GM23338 (cell line): ENCODE measurements around the gene DNAH8. TPM values are rescaled to one million over a fixed set of nuclear protein-coding genes. Genes with fewer than 3 reads are reported as not detected.

Experiments used
- ATAC-seq: fragments of 200-7000 bp; cut with Tn5 transposase; 3 replicates; pipeline ENCODE4 v1.9.1; 2020
- DNase-seq: peaks from one replicate; pipeline ENCODE4 v3.0.0-alpha.2; 2015; ENCODE audit warnings: low spot score
- H2AFZ ChIP-seq: fragments of 200-600 bp; sonication (generic); 2 replicates; pipeline ENCODE4 v1.8.0; 2016; ENCODE audit warnings: antibody characterized with exemption, mild to moderate bottlenecking, moderate library complexity
- H3F3A ChIP-seq: fragments of 200-600 bp; sonication (generic); replicated peaks from 2 replicates; pipeline ENCODE4 v1.8.0; 2017; ENCODE audit warnings: antibody characterized with exemption, mixed run types, low read depth
- H3K27ac ChIP-seq: fragments of 200-600 bp; sonication (generic); 2 replicates; pipeline ENCODE4 v1.6.1; 2016; ENCODE audit warnings: low read depth
- H3K27me3 ChIP-seq: fragments of 200-600 bp; sonication (generic); 2 replicates; pipeline ENCODE4 v1.8.0; 2016; ENCODE audit warnings: mild to moderate bottlenecking, mixed run types, moderate library complexity; ENCODE audit not compliant: insufficient read depth
- H3K36me3 ChIP-seq: fragments of 200-600 bp; sonication (generic); 2 replicates; pipeline ENCODE4 v1.8.0; 2016; ENCODE audit warnings: mild to moderate bottlenecking; ENCODE audit not compliant: insufficient read depth
- H3K4me1 ChIP-seq: fragments of 200-600 bp; sonication (generic); 2 replicates; pipeline ENCODE4 v1.8.0; 2016; ENCODE audit warnings: mild to moderate bottlenecking, moderate library complexity; ENCODE audit not compliant: insufficient read depth
- H3K4me2 ChIP-seq: fragments of 200-600 bp; sonication (generic); 2 replicates; pipeline ENCODE4 v1.7.1; 2017; ENCODE audit warnings: mixed run types
- H3K4me3 ChIP-seq: fragments of 200-600 bp; sonication (generic); 2 replicates; pipeline ENCODE4 v1.6.1; 2016; ENCODE audit warnings: mixed run types
- H3K79me2 ChIP-seq: fragments of 200-600 bp; sonication (generic); replicated peaks from 2 replicates; pipeline ENCODE4 v1.8.0; 2017; ENCODE audit warnings: mild to moderate bottlenecking; ENCODE audit not compliant: insufficient read depth
- H3K9me2 ChIP-seq: fragments of 200-600 bp; sonication (generic); 2 replicates; pipeline ENCODE4 v1.8.0; 2017; ENCODE audit not compliant: insufficient read depth
- H4K20me1 ChIP-seq: fragments of 200-600 bp; sonication (generic); replicated peaks from 2 replicates; pipeline ENCODE4 v1.8.0; 2017; ENCODE audit warnings: mild to moderate bottlenecking; ENCODE audit not compliant: insufficient read depth
- H3K27ac Mint-ChIP-seq: 2 replicates; pipeline ENCODE4 v1.8.0; 2020; ENCODE audit warnings: inconsistent platforms, mild to moderate bottlenecking, moderate library complexity, mixed read lengths
- H3K27me3 Mint-ChIP-seq: 3 replicates; pipeline ENCODE4 v1.8.0; 2022; ENCODE audit warnings: low read depth, mild to moderate bottlenecking, moderate library complexity, mixed read lengths, inconsistent platforms; ENCODE audit not compliant: insufficient read depth, poor library complexity
- H3K36me3 Mint-ChIP-seq: 3 replicates; pipeline ENCODE4 v1.8.0; 2021; ENCODE audit warnings: low read depth, mild to moderate bottlenecking, inconsistent platforms, moderate library complexity, mixed read lengths
- H3K4me1 Mint-ChIP-seq: 3 replicates; pipeline ENCODE4 v1.8.0; 2020; ENCODE audit warnings: mild to moderate bottlenecking, inconsistent platforms, mixed read lengths
- H3K4me3 Mint-ChIP-seq: 3 replicates; pipeline ENCODE4 v1.8.0; 2021; ENCODE audit warnings: moderate library complexity, mild to moderate bottlenecking, inconsistent platforms, mixed read lengths
- H3K9me3 Mint-ChIP-seq: 3 replicates; pipeline ENCODE4 v1.8.0; 2020; ENCODE audit warnings: moderate library complexity, mild to moderate bottlenecking, inconsistent platforms, mixed read lengths
- CREB1 ChIP-seq: fragments of 250-450 bp; sonication (Bioruptor Pico); IDR thresholded peaks from 2 replicates; pipeline ENCODE4 v1.5.0; 2020; ENCODE audit warnings: low read depth, mild to moderate bottlenecking, moderate library complexity
- EZH2 ChIP-seq: fragments of 200-600 bp; sonication (generic); IDR thresholded peaks from one replicate; pipeline ENCODE4 v1.8.0; 2017; ENCODE audit warnings: antibody characterized with exemption, mild to moderate bottlenecking, low read depth; ENCODE audit not compliant: unreplicated experiment
- EZH2phosphoT487 ChIP-seq: fragments of 200-600 bp; sonication (generic); IDR thresholded peaks from one replicate; pipeline ENCODE4 v1.8.1; 2018; ENCODE audit warnings: antibody characterized with exemption; ENCODE audit not compliant: unreplicated experiment
- JUNB ChIP-seq: IDR thresholded peaks from one replicate; pipeline ENCODE4 v1.6.1; 2016; ENCODE audit warnings: antibody characterized with exemption; ENCODE audit not compliant: unreplicated experiment
- NANOG ChIP-seq: IDR thresholded peaks from 2 replicates; pipeline ENCODE4 v1.6.1; 2016; ENCODE audit warnings: antibody characterized with exemption, borderline replicate concordance
- POLR2AphosphoS5 ChIP-seq: IDR thresholded peaks from 2 replicates; pipeline ENCODE4 v1.6.1; 2016; ENCODE audit warnings: antibody characterized with exemption, low read depth
- ZNF114 ChIP-seq: fragments of 250-450 bp; sonication (Bioruptor Pico); IDR thresholded peaks from 2 replicates; pipeline ENCODE4 v1.5.0; 2020; ENCODE audit warnings: mild to moderate bottlenecking, moderate library complexity
- polyA plus RNA-seq: library from polyadenylated mRNA; unstranded; fragments of >200 nt; fragmentation: Nextera tagmentation; extraction: Ambion mirVana; gene quantifications from 2 replicates; pipeline ENCODE4 v1.2.1, GENCODE V29; 2016
- total RNA-seq: library from RNA; depleted of rRNA; stranded (reverse); fragments of >200 nt; shearing (Covaris generic); gene quantifications from 2 replicates; pipeline ENCODE4 v1.2.3, GENCODE V29; 2014
- TF ChIP-seq, protein P1 (sequence below): IDR thresholded peaks from one replicate; pipeline ENCODE4 v1.6.1; 2018; ENCODE audit warnings: antibody characterized with exemption; ENCODE audit not compliant: unreplicated experiment
- TF ChIP-seq, protein P2 (sequence below): IDR thresholded peaks from 2 replicates; pipeline ENCODE4 v1.6.1; 2016; ENCODE audit warnings: antibody characterized with exemption
- TF ChIP-seq, protein P3 (sequence below), 2 experiments: fragments of 200-600 bp in 1 of 2; sonication (generic) in 1 of 2; conservative IDR thresholded peaks; 2 replicates each; pipeline versions ENCODE4 v1.5.1 to v1.6.1; 2016 to 2017; ENCODE audit warnings: antibody characterized with exemption in 2 of 2, low read depth in 2 of 2, mild to moderate bottlenecking in 2 of 2, moderate library complexity in 1 of 2
- TF ChIP-seq, protein P4 (sequence below): fragments of 250-450 bp; sonication (Bioruptor Pico); IDR thresholded peaks from 2 replicates; pipeline ENCODE4 v1.5.0; 2020; ENCODE audit warnings: mild to moderate bottlenecking, moderate library complexity

DNAH8 gene
- total and polyA plus RNA-seq, 2 experiments from 2014 or later = 0.02 TPM; not detected in 1

DNA sequence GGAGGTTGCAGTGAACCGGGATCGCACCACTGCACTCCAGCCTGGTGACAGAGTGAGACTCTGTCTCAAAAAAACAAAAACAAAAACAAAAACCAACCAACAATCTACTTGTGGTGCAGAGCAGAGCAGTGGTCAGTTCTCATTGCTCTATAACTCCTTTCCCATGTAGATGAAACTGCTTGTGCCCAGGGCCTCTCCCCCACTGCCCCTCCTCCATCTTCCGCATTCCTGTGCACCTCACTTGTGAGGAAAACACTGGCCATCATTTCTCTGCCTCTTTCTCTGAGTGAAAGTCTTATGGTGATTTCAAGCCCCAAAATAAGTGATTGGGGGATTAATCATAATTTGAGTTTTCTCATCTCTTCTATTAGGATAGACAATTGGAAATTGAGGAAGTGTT, 269.6 kb downstream of the DNAH8 start (continued):
- TF ChIP-seq JUNB = no peak
- TF ChIP-seq, protein P1, sequence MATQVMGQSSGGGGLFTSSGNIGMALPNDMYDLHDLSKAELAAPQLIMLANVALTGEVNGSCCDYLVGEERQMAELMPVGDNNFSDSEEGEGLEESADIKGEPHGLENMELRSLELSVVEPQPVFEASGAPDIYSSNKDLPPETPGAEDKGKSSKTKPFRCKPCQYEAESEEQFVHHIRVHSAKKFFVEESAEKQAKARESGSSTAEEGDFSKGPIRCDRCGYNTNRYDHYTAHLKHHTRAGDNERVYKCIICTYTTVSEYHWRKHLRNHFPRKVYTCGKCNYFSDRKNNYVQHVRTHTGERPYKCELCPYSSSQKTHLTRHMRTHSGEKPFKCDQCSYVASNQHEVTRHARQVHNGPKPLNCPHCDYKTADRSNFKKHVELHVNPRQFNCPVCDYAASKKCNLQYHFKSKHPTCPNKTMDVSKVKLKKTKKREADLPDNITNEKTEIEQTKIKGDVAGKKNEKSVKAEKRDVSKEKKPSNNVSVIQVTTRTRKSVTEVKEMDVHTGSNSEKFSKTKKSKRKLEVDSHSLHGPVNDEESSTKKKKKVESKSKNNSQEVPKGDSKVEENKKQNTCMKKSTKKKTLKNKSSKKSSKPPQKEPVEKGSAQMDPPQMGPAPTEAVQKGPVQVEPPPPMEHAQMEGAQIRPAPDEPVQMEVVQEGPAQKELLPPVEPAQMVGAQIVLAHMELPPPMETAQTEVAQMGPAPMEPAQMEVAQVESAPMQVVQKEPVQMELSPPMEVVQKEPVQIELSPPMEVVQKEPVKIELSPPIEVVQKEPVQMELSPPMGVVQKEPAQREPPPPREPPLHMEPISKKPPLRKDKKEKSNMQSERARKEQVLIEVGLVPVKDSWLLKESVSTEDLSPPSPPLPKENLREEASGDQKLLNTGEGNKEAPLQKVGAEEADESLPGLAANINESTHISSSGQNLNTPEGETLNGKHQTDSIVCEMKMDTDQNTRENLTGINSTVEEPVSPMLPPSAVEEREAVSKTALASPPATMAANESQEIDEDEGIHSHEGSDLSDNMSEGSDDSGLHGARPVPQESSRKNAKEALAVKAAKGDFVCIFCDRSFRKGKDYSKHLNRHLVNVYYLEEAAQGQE = no peak
- no peak for TF ChIP-seq POLR2AphosphoS5
- no peak for TF ChIP-seq ZNF114
- no peak for TF ChIP-seq EZH2
- TF ChIP-seq NANOG = no peak
- TF ChIP-seq EZH2phosphoT487 = no peak
- TF ChIP-seq, protein P2, sequence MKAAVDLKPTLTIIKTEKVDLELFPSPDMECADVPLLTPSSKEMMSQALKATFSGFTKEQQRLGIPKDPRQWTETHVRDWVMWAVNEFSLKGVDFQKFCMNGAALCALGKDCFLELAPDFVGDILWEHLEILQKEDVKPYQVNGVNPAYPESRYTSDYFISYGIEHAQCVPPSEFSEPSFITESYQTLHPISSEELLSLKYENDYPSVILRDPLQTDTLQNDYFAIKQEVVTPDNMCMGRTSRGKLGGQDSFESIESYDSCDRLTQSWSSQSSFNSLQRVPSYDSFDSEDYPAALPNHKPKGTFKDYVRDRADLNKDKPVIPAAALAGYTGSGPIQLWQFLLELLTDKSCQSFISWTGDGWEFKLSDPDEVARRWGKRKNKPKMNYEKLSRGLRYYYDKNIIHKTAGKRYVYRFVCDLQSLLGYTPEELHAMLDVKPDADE = no peak
- TF ChIP-seq, protein P3, sequence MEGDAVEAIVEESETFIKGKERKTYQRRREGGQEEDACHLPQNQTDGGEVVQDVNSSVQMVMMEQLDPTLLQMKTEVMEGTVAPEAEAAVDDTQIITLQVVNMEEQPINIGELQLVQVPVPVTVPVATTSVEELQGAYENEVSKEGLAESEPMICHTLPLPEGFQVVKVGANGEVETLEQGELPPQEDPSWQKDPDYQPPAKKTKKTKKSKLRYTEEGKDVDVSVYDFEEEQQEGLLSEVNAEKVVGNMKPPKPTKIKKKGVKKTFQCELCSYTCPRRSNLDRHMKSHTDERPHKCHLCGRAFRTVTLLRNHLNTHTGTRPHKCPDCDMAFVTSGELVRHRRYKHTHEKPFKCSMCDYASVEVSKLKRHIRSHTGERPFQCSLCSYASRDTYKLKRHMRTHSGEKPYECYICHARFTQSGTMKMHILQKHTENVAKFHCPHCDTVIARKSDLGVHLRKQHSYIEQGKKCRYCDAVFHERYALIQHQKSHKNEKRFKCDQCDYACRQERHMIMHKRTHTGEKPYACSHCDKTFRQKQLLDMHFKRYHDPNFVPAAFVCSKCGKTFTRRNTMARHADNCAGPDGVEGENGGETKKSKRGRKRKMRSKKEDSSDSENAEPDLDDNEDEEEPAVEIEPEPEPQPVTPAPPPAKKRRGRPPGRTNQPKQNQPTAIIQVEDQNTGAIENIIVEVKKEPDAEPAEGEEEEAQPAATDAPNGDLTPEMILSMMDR (conservative IDR thresholded peaks at IDR 0.05; ENCODE audit: low read depth in 2 of 2) = no peak
- TF ChIP-seq CREB1 (CRISPR knock-in tag) = no peak

DNA sequence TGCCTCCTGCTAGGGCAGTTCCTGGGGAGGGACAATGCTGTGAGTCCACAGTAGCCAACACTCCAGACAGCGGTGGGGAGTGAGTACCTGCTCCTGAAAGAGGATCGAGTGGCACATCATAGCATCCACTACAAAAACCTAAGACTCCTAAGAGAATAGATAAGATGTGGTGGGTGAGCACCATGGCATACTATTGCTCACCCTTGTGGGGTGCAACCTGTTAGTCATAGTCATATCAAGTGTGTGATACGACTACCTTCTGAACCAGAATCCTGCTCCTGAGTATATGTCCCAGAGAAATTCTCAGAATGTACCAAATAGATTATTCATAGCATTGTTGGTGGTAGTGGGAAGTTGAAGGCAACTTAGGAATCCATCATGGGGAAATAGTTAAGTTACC, 270.7 kb downstream of the DNAH8 start:
- H3K4me1 ChIP-seq = peaks cover 17% of the 10 kb centered on the region
- no peak overlapping the region for H3K4me3 Mint-ChIP-seq
- no peak overlapping the region for H2AFZ ChIP-seq
- no peaks in the 10 kb centered on the region for H3K9me2 ChIP-seq
- DNase-seq (no peak), ATAC-seq (no peak)
- H3K27ac ChIP-seq = no peak overlapping the region
- no peaks in the 10 kb centered on the region for H3K27me3 Mint-ChIP-seq
- H4K20me1 ChIP-seq = no peaks in the 10 kb centered on the region
- no peaks in the 10 kb centered on the region for H3K36me3 ChIP-seq
- no peaks in the 10 kb centered on the region for H3K27me3 ChIP-seq
- no peak overlapping the region for H3K4me2 ChIP-seq
- no peak overlapping the region for H3K27ac Mint-ChIP-seq
- H3K36me3 Mint-ChIP-seq = no peaks in the 10 kb centered on the region
- no peaks in the 10 kb centered on the region for H3K9me3 Mint-ChIP-seq
- no peaks in the 10 kb centered on the region for H3F3A ChIP-seq
- H3K4me1 Mint-ChIP-seq = peaks cover 16% of the 10 kb centered on the region
- H3K79me2 ChIP-seq = no peaks in the 10 kb centered on the region
- no peak overlapping the region for H3K4me3 ChIP-seq
- no peak for TF ChIP-seq EZH2
- no peak for TF ChIP-seq POLR2AphosphoS5
- TF ChIP-seq, protein P3 (conservative IDR thresholded peaks at IDR 0.05; ENCODE audit: low read depth in 2 of 2) = no peak
- TF ChIP-seq, protein P4, sequence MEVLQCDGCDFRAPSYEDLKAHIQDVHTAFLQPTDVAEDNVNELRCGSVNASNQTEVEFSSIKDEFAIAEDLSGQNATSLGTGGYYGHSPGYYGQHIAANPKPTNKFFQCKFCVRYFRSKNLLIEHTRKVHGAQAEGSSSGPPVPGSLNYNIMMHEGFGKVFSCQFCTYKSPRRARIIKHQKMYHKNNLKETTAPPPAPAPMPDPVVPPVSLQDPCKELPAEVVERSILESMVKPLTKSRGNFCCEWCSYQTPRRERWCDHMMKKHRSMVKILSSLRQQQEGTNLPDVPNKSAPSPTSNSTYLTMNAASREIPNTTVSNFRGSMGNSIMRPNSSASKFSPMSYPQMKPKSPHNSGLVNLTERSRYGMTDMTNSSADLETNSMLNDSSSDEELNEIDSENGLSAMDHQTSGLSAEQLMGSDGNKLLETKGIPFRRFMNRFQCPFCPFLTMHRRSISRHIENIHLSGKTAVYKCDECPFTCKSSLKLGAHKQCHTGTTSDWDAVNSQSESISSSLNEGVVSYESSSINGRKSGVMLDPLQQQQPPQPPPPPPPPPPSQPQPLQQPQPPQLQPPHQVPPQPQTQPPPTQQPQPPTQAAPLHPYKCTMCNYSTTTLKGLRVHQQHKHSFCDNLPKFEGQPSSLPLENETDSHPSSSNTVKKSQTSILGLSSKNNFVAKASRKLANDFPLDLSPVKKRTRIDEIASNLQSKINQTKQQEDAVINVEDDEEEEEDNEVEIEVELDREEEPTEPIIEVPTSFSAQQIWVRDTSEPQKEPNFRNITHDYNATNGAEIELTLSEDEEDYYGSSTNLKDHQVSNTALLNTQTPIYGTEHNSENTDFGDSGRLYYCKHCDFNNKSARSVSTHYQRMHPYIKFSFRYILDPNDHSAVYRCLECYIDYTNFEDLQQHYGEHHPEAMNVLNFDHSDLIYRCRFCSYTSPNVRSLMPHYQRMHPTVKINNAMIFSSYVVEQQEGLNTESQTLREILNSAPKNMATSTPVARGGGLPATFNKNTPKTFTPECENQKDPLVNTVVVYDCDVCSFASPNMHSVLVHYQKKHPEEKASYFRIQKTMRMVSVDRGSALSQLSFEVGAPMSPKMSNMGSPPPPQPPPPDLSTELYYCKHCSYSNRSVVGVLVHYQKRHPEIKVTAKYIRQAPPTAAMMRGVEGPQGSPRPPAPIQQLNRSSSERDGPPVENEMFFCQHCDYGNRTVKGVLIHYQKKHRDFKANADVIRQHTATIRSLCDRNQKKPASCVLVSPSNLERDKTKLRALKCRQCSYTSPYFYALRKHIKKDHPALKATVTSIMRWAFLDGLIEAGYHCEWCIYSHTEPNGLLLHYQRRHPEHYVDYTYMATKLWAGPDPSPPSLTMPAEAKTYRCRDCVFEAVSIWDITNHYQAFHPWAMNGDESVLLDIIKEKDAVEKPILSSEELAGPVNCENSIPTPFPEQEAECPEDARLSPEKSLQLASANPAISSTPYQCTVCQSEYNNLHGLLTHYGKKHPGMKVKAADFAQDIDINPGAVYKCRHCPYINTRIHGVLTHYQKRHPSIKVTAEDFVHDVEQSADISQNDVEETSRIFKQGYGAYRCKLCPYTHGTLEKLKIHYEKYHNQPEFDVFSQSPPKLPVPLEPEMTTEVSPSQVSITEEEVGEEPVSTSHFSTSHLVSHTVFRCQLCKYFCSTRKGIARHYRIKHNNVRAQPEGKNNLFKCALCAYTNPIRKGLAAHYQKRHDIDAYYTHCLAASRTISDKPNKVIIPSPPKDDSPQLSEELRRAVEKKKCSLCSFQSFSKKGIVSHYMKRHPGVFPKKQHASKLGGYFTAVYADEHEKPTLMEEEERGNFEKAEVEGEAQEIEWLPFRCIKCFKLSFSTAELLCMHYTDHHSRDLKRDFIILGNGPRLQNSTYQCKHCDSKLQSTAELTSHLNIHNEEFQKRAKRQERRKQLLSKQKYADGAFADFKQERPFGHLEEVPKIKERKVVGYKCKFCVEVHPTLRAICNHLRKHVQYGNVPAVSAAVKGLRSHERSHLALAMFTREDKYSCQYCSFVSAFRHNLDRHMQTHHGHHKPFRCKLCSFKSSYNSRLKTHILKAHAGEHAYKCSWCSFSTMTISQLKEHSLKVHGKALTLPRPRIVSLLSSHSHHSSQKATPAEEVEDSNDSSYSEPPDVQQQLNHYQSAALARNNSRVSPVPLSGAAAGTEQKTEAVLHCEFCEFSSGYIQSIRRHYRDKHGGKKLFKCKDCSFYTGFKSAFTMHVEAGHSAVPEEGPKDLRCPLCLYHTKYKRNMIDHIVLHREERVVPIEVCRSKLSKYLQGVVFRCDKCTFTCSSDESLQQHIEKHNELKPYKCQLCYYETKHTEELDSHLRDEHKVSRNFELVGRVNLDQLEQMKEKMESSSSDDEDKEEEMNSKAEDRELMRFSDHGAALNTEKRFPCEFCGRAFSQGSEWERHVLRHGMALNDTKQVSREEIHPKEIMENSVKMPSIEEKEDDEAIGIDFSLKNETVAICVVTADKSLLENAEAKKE = no peak
